Measurements from ENCODE around the gene SMARCD2.
"Not testable (repeated sequence)": the region's sequence is repeated elsewhere in the genome, so short reads cannot be mapped to it uniquely, and the experiment has no call there.

SMARCD2 gene

GRCh38 chr17:63842540-63843386, at the start of gene SMARCD2:
Gene SMARCD2, minus strand, starts transcription at chr17:63842685. Its CDS starts 11 bp downstream, at chr17:63842674.
- FAIRE-seq (peak; percentile 82), DNase-seq (ENCODE audit: insufficient read length, low spot score) (peak; percentile 96)

GRCh38 chr17:63889026-63889848, 46.8 kb upstream of the SMARCD2 start:
- FAIRE-seq, result peak; percentile 43
- not testable (repeated sequence) for DNase-seq (ENCODE audit: insufficient read length, low spot score)

More at GRCh38 chr17:63842540-63843386, at the start of gene SMARCD2:
- TF ChIP-seq POLR2A (IDR thresholded peaks at IDR 0.05; ENCODE audit: low read depth, low read length), result peak; percentile 35; the same call in 1 of the 2 replicates

- FAIRE-seq; DNase-seq (ENCODE audit: insufficient read length, low spot score): not testable (repeated sequence)
Measured at GRCh38 chr17:63885119-63885518, 42.6 kb upstream of the SMARCD2 start.

- not testable (repeated sequence) for DNase-seq (ENCODE audit: insufficient read length, low spot score); FAIRE-seq
Measured at GRCh38 chr17:63882626-63883126, 40.2 kb upstream of the SMARCD2 start.

- DNase-seq (ENCODE audit: insufficient read length, low spot score) (peak; percentile 88), FAIRE-seq (no peak)
- no peak for TF ChIP-seq POLR2A (IDR thresholded peaks at IDR 0.05; ENCODE audit: low read depth, low read length)
Measured at GRCh38 chr17:63881935-63882601, 39.6 kb upstream of the SMARCD2 start, which contains the start of gene GH2. Gene GH2, minus strand, starts transcription at chr17:63881944. Its CDS starts 143 bp downstream, at chr17:63881801.

GRCh38 chr17:63881337-63881736, 38.9 kb upstream of the SMARCD2 start:
- DNase-seq (ENCODE audit: insufficient read length, low spot score); FAIRE-seq: not testable (repeated sequence)

- TF ChIP-seq POLR2A (IDR thresholded peaks at IDR 0.05; ENCODE audit: low read depth, low read length), result no peak
- FAIRE-seq, result no peak
- no peak for DNase-seq (ENCODE audit: insufficient read length, low spot score)
Measured at GRCh38 chr17:63880706-63881105, 38.2 kb upstream of the SMARCD2 start.

GRCh38 chr17:63878413-63878812, 35.9 kb upstream of the SMARCD2 start:
- FAIRE-seq, result not testable (repeated sequence)

GRCh38 chr17:63874693-63875092, 32.2 kb upstream of the SMARCD2 start:
- not testable (repeated sequence) for FAIRE-seq; DNase-seq (ENCODE audit: insufficient read length, low spot score)

More at GRCh38 chr17:63878413-63878812, 35.9 kb upstream of the SMARCD2 start:
- not testable (repeated sequence) for DNase-seq (ENCODE audit: insufficient read length, low spot score)

- DNase-seq (ENCODE audit: insufficient read length, low spot score); FAIRE-seq: not testable (repeated sequence)
Measured at GRCh38 chr17:63874061-63874626, 31.7 kb upstream of the SMARCD2 start.

GRCh38 chr17:63873577-63873976, 31.1 kb upstream of the SMARCD2 start, which contains the start of gene CSH2:
Gene CSH2, minus strand, starts transcription at chr17:63873677. Its CDS starts 63 bp downstream, at chr17:63873614.
- DNase-seq (ENCODE audit: insufficient read length, low spot score); FAIRE-seq: not testable (repeated sequence)

- not testable (repeated sequence) for FAIRE-seq
Measured at GRCh38 chr17:63871646-63872365, 29.3 kb upstream of the SMARCD2 start.

GRCh38 chr17:63870292-63870665, 27.8 kb upstream of the SMARCD2 start:
- not testable (repeated sequence) for DNase-seq (ENCODE audit: insufficient read length, low spot score); FAIRE-seq

More at GRCh38 chr17:63871646-63872365, 29.3 kb upstream of the SMARCD2 start:
- not testable (repeated sequence) for DNase-seq (ENCODE audit: insufficient read length, low spot score)

- not testable (repeated sequence) for FAIRE-seq; DNase-seq (ENCODE audit: insufficient read length, low spot score)
Measured at GRCh38 chr17:63869491-63870291, 27.2 kb upstream of the SMARCD2 start.

GRCh38 chr17:63866625-63867024, 24.1 kb upstream of the SMARCD2 start:
- DNase-seq (ENCODE audit: insufficient read length, low spot score); FAIRE-seq: not testable (repeated sequence)
